Upper lobe of left lung (tissue), 4 donors: ENCODE results near the gene NR2F1-AS1.

Source experiments
- CTCF ChIP-seq, 6 experiments: fragments of 450-650 bp in 4 of 6; fragments of 200-600 bp in 2 of 6; sonication (generic) in 2 of 6; IDR thresholded peaks; one replicate each; pipeline ENCODE4 v1.5.1; 2016 to 2019; ENCODE audit warnings: antibody characterized with exemption in 6 of 6
- EP300 ChIP-seq, 4 donors: sonication (generic); formaldehyde crosslinking; IDR thresholded peaks; one replicate each; pipeline ENCODE4 v1.5.1; 2017; ENCODE audit warnings: antibody characterized with exemption in 4 of 4, control low read depth in 2 of 4
- POLR2A ChIP-seq, 4 donors: fragments of 450-650 bp; IDR thresholded peaks; one replicate each; pipeline ENCODE4 v1.5.1; 2016 to 2017; ENCODE audit warnings: antibody characterized with exemption in 4 of 4, mild to moderate bottlenecking in 2 of 4
- POLR2AphosphoS5 ChIP-seq, 2 donors: sonication (generic); formaldehyde crosslinking; IDR thresholded peaks; one replicate each; pipeline ENCODE4 v1.5.1; 2017; ENCODE audit warnings: antibody characterized with exemption in 2 of 2

- TF ChIP-seq CTCF (IDR thresholded peaks at IDR 0.05), result no peak
- TF ChIP-seq POLR2A (IDR thresholded peaks at IDR 0.05), result no peak
- no peak for TF ChIP-seq POLR2AphosphoS5 (IDR thresholded peaks at IDR 0.05)
- TF ChIP-seq EP300 (IDR thresholded peaks at IDR 0.05), result no peak
Measured at GRCh38 chr5:93606382-93606752, 25.3 kb upstream of the NR2F1-AS1 start.
